Measurements from ENCODE around the gene CCDC71. TPM values are rescaled to one million over a fixed set of nuclear protein-coding genes. Genes with fewer than 3 reads are reported as not detected.

CCDC71 gene
- polyA plus RNA-seq, 3 donors = 8.0 to 18.7 (median 9.1) TPM

DNA sequence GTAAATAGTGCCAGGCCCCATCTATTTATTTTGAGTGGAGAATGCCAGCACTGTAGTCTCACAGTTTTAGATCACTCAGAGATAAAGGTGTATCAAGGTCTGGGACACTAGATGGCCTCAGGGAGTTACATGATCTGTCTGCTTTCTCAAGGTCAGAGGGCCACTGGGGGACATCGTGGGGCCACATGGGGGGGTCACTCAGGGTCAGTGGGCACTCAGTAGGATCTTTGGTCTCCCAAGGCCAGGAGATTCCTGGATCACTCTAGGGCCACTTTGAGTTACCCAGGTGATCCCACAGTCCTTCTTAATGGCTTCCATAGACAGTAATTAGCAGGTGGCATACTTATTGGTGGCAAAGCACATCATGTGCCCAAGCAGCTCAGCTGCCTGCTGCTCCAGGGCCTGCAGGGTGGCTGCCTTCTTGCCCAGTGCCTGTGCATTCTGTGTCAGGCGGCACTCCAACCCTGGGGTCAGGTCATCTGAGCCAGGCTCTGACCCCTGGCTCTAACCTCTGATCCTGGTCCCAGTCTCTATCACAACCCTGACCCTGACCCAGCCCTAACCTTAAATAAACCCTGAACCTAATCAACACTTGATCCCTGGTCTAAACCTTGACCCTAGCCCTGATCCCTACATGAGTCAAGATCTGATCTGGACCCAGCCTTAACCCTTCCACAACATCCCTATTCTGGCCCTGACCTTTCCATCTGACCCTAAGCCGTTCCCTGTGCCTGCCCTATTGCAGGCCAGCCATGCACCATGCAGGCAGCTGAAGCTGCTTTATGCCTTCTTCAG, 31.5 kb downstream of the CCDC71 start:
- WGBS, 3 donors = 63 to 68% (median 66%) methylated on average over 3 of the region's 3 CpGs

GRCh38 chr3:49133226-49133951, 32.7 kb downstream of the CCDC71 start:
- 1 to 7% (median 7%) methylated on average over 30 of the region's 30 CpGs for WGBS, 3 donors
- H3K27ac ChIP-seq (ENCODE audit: low read depth, low read length) = no peak overlapping the region

More for the DNA sequence above, 31.5 kb downstream of the CCDC71 start:
- no peak overlapping the region for H3K27ac ChIP-seq (ENCODE audit: low read depth, low read length)

- 2 to 21% (median 18%) methylated on average over 28 of the region's 28 CpGs for WGBS, 3 donors
- no peak within 1 kb of the TSS for H3K27ac ChIP-seq (ENCODE audit: low read depth, low read length)
These were observed 33.5 kb downstream of the CCDC71 start, which contains the start of gene LAMB2 for GRCh38 chr3:49132437-49133225. Gene LAMB2, minus strand, starts transcription at chr3:49133050. Its CDS starts 183 bp downstream, at chr3:49132867.

DNA sequence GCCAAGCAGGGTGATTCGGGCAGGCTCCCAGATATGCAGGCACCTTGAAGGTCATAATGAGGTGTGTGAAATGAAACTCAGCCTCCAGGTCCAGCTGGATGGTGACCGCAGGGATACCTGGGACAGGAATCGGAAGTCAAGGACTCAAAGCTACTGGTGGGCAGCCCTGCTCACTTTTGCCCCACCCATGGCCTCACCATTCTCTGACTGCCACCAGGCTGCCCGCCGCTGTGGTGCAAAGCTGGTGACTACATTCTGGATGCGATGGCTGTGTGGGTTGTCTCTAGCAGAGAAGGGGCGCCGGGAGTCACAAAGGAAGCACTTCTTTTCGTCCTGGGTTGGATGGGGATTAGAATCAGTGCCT, 34.1 kb downstream of the CCDC71 start:
- WGBS, 3 donors = 27 to 51% (median 49%) methylated on average over 9 of the region's 9 CpGs
- H3K27ac ChIP-seq (ENCODE audit: low read depth, low read length) = no peak overlapping the region

GRCh38 chr3:49131576-49131975, 34.6 kb downstream of the CCDC71 start:
- 82 to 93% (median 92%) methylated on average over 6 of the region's 6 CpGs for WGBS, 3 donors
- no peak overlapping the region for H3K27ac ChIP-seq (ENCODE audit: low read depth, low read length)

DNA sequence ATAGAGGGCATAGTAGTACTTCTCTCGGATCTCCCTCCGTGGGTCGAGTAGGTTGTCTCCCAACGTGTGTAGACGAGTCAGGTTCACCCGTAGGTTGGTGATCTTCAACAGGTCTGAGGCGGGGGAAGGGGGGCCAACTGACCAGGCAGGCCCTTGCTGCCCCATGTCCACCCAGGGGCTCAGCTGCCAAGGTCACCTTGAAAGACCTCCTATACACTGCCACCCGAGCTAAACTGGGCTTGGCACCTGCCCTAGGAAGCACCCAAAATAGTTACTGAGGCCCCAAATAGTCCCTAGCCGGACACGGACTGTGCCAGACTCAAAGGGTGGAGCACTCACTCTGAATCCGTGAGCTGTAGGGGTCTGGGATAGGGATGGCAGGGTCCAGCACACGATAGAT, 35.1 kb downstream of the CCDC71 start:
- 71 to 78% (median 75%) methylated on average over 12 of the region's 12 CpGs for WGBS, 3 donors
- no peak overlapping the region for H3K27ac ChIP-seq (ENCODE audit: low read depth, low read length)

DNA sequence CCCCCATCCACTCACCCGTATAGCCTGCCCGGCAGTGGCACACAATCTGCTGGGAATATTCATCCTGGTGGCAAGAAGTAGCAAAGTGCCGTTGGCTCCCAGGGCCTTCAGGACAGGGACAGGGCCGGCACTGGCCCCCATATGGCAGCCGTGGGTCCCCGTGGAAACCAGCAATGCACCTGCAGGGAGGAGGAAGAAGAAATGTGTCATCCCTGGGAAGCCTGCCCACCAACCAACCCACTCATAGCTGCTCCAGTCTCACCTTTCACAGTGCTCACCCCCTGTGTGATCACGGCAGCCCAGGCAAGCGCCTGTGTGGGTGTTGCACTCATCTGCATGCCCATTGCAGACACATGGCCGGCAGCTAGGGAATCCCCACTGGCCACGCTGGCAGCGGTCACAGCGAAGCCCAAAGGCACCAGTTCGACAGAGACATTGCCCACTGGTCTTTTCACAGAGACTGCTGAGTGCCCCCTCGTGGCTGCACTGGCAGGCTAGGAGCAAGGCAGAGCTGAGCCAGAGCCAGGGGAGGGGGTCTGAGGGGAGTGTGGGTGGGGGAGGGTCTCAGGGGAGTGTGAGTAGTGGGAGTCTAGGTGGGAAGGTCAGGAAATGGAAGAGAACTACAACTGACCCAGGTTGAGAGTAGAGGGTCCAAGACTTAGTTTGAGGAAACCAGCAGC, 41.0 kb downstream of the CCDC71 start:
- WGBS, 3 donors = 79 to 81% (median 81%) methylated on average over 14 of the region's 14 CpGs

GRCh38 chr3:49124203-49124602, 41.9 kb downstream of the CCDC71 start:
- 89% methylated on average over 7 of the region's 7 CpGs for WGBS, 3 donors

More for the DNA sequence above, 41.0 kb downstream of the CCDC71 start:
- no peak overlapping the region for H3K27ac ChIP-seq (ENCODE audit: low read depth, low read length)

GRCh38 chr3:49123687-49124086, 42.4 kb downstream of the CCDC71 start:
- 90 to 94% (median 91%) methylated on average over 16 to 17 of the region's 17 CpGs for WGBS, 3 donors

More at GRCh38 chr3:49124203-49124602, 41.9 kb downstream of the CCDC71 start:
- no peak overlapping the region for H3K27ac ChIP-seq (ENCODE audit: low read depth, low read length)

GRCh38 chr3:49122886-49123545, 43.1 kb downstream of the CCDC71 start:
- H3K27ac ChIP-seq (ENCODE audit: low read depth, low read length) = no peak overlapping the region
- 91 to 95% (median 93%) methylated on average over 17 of the region's 17 CpGs for WGBS, 3 donors

More at GRCh38 chr3:49123687-49124086, 42.4 kb downstream of the CCDC71 start:
- H3K27ac ChIP-seq (ENCODE audit: low read depth, low read length) = no peak overlapping the region

- H3K27ac ChIP-seq (ENCODE audit: low read depth, low read length) = no peak overlapping the region
- WGBS, 3 donors = 79 to 91% (median 84%) methylated on average over 7 of the region's 7 CpGs
These were observed 43.7 kb downstream of the CCDC71 start for GRCh38 chr3:49122451-49122850.

- H3K27ac ChIP-seq (ENCODE audit: low read depth, low read length) = no peak overlapping the region
- 93 to 96% (median 95%) methylated on average over 12 of the region's 12 CpGs for WGBS, 3 donors
These were observed 44.1 kb downstream of the CCDC71 start for GRCh38 chr3:49122022-49122421.

GRCh38 chr3:49121132-49121736, 44.9 kb downstream of the CCDC71 start:
- 73 to 76% (median 76%) methylated on average over 17 of the region's 17 CpGs for WGBS, 3 donors
- H3K27ac ChIP-seq (ENCODE audit: low read depth, low read length) = peak overlapping the region; percentile 6

DNA sequence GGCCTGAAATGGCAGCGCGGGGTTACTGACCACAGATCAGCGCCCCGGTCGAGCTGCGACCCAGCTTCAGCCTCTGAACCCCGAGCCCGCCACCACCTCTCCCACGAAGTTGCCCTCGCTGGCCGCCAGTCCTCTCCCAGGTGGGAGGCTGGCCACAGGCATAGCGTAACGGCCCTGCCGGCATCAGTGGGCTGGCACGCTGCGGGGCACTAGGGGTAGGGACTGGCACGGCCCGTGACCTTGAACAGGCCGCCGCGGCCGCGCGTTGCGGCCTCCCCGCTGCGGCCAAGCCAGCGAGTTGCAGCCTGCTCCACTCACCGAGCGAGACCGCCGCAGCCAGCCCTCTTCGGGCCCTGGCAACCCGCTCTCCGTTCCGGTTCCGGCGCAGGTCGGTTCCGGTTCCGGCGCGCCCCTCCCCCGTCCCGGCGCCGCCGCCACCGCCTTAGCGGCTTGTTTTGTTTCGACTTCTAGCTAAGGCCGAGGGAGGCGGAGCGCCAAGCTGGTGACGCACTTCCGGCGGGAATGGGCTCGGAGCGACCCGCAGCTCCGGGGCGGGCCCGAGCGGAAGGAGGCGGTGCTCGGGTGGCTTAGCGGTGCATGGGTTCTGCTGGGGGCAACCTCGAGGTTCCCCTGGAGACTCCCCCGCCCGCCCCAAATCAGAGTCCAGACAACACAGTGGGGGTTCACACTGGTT, 45.5 kb downstream of the CCDC71 start, which contains the start of gene USP19:
TSS of gene USP19 (minus strand) at position 386 of the 694 bp plus-strand sequence. CDS start 1,678 bp downstream, outside the sequence.
- peak within 1 kb of the TSS; percentile 6 for H3K27ac ChIP-seq (ENCODE audit: low read depth, low read length)
- 1% methylated on average over 64 to 70 of the region's 70 CpGs for WGBS, 3 donors

DNA sequence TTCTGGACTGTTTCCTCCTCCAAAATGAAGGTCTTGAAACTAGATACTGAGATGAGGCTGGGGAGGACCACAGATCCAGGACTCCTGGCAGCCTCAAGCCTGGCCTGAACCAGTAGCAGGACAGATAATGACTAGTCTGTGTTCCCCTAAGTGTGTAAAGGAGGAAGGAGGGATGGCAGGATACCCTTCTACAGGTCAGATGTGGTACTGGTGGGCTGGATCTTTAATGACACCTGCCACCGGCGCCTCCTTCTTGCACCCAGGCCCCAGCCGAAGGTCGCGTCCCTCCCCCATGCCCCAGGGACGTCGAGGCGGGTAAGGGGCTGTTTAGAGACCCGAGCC, 46.1 kb downstream of the CCDC71 start:
- WGBS, 3 donors = 0 to 1% (median 0%) methylated on average over 8 to 9 of the region's 9 CpGs
- H3K27ac ChIP-seq (ENCODE audit: low read depth, low read length) = no peak overlapping the region

DNA sequence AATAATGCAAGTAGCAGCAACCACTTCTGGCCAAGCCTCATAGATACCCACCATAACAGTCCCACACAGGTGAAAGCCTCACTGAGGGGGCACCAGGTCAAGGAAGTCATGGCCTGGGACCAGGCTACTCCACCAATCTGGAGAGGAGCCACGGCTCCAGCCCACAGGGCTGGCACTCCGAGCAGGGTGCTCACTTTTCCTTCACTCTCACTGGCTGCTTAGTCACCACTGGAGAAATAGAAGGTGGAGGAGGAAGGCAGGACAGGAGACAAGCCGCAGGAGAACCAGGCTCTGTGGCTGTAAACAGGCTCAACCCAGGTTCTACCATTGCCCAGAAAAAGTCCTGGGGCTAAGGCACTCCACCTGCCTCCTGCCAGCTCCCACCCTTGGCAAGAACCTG, 46.7 kb downstream of the CCDC71 start:
- H3K27ac ChIP-seq (ENCODE audit: low read depth, low read length) = no peak overlapping the region
- 53 to 60% (median 57%) methylated on average over 3 of the region's 3 CpGs for WGBS, 3 donors

DNA sequence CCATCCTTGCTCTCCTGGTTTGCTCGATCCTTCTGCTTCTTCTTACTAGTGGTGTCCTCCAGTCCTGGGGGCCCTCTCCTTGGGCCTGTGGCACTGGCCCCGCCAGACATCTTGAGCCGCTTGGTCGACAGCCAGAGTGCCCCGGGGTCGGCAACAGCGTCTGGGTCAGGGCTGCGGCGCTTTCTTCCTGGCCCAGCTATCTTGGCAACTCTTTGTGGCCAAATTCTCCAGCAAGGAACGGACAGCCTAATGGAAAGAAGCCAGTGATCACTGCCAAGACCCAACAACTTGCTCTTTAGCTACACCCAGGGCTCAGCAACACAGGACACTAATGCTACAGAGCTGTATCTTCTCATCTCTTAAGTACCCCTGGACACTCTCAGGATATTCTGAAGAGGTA, 47.1 kb downstream of the CCDC71 start:
- H3K27ac ChIP-seq (ENCODE audit: low read depth, low read length) = no peak overlapping the region
- 52 to 77% (median 55%) methylated on average over 10 of the region's 10 CpGs for WGBS, 3 donors
